HUES48 (cell line): ENCODE measurements around the gene DCDC1.

Experiments used
- H3K27ac ChIP-seq: one replicate; pipeline ENCODE4 v1.7.0; 2013; ENCODE audit warnings: low read depth, low read length, inconsistent platforms
- H3K27me3 ChIP-seq: 2 replicates; pipeline ENCODE4 v1.6.1; 2013; ENCODE audit warnings: mild to moderate bottlenecking, low read length; ENCODE audit not compliant: control insufficient read depth, insufficient read depth
- H3K36me3 ChIP-seq: 2 replicates; pipeline ENCODE4 v1.6.1; 2013; ENCODE audit warnings: low read length; ENCODE audit not compliant: control insufficient read depth, insufficient read depth
- H3K4me1 ChIP-seq: 2 replicates; pipeline ENCODE4 v1.6.1; 2013; ENCODE audit warnings: mild to moderate bottlenecking, low read length; ENCODE audit not compliant: control insufficient read depth, insufficient read depth
- H3K4me3 ChIP-seq: 2 replicates; pipeline ENCODE4 v1.5.1; 2013; ENCODE audit warnings: mild to moderate bottlenecking, low read depth, low read length
- H3K9ac ChIP-seq: 2 replicates; pipeline ENCODE4 v1.6.1; 2013; ENCODE audit warnings: mild to moderate bottlenecking, low read depth, low read length, moderate library complexity
- H3K9me3 ChIP-seq: 2 replicates; pipeline ENCODE4 v1.6.1; 2013; ENCODE audit warnings: low read length; ENCODE audit not compliant: control insufficient read depth, insufficient read depth

The DCDC1 gene

DNA sequence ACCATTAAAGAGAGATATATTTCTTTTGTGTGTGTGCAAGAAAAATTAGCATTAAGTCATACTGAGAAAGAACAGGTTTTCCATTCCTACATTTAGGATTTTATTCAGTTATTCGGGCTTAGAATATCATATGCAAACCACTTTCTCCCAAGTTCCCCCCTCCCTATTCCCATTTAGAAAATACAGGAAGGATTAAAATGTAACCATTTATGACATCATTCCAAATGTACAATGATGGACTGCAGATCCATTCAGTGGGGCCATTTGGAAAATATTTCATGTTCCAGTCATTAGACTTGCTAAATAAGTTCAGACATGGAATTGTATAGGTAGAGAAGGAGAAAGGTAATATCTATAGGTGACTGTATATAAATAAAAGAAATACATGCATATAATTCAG, 554.8 kb downstream of the DCDC1 start:
- Histone ChIP-seq H3K9ac (no peak overlapping the region), H3K9me3 (no peaks in the 10 kb centered on the region), H3K27me3 (no peaks in the 10 kb centered on the region), H3K36me3 (no peaks in the 10 kb centered on the region), H3K4me1 (no peaks in the 10 kb centered on the region), H3K27ac (no peak overlapping the region), H3K4me3 (no peak overlapping the region)
